HCT116 (cell line): Measurements from ENCODE around the gene CD200. TPM values are rescaled to one million over a fixed set of nuclear protein-coding genes. Genes with fewer than 3 reads are reported as not detected.

Experiments
- ATAC-seq: fragments of 200-7000 bp; cut with Tn5 transposase; 2 replicates; pipeline ENCODE4 v1.9.1; 2020; ENCODE audit warnings: mild to moderate bottlenecking, moderate library complexity
- BruUV-seq: library from RNA; stranded (reverse); fragments of 400-500 nt; replicated peaks from 2 replicates; lab custom pipeline; 2021; lab: Mats Ljungman, UMichigan
- CTCF ChIA-PET: fragments of 300-600 bp; sonication (Branson Sonifier 250); formaldehyde crosslinking; loops from one replicate; lab custom pipeline; 2021; ENCODE audit warnings: antibody characterized with exemption; lab: Charles Lee
- POLR2A ChIA-PET: fragments of 300-600, 350-600 bp; sonication (Branson Sonifier 250); formaldehyde crosslinking; loops from one replicate; lab custom pipeline; 2021; ENCODE audit warnings: antibody characterized with exemption; lab: Charles Lee
- RAD21 ChIA-PET, 2 experiments: fragments of 300-600 bp; sonication (Branson Sonifier 250); formaldehyde crosslinking; loops; one replicate each; lab custom pipeline; 2023; ENCODE audit warnings: low total read pairs in 2 of 2; ENCODE audit not compliant: uncharacterized antibody in 2 of 2, unreplicated experiment in 2 of 2, low non-redundant PET in 1 of 2; lab: Charles Lee
- DNase-seq: peaks from one replicate; pipeline ENCODE4 v3.0.0-alpha.2; 2010; ENCODE audit warnings: low read depth, low spot score
- H2AFZ ChIP-seq: fragments of 200-600 bp; shearing (Covaris generic), sonication (generic); 2 replicates; pipeline ENCODE4 v1.6.1; 2017; ENCODE audit warnings: low read depth, mixed run types, mixed read lengths, antibody characterized with exemption, low read length; ENCODE audit not compliant: poor library complexity, severe bottlenecking
- H3K27ac ChIP-seq: 2 replicates; pipeline ENCODE4 v1.5.1; 2012; ENCODE audit warnings: low read depth, low read length
- H3K27me3 ChIP-seq: fragments of 200-600 bp; sonication (generic); 2 replicates; pipeline ENCODE4 v1.6.1; 2016; ENCODE audit warnings: mixed run types, low read length, mixed read lengths; ENCODE audit not compliant: insufficient read depth
- H3K36me3 ChIP-seq, 2 experiments: fragments of 200-500 bp in 1 of 2; fragments of 200-600 bp in 1 of 2; sonication (Bioruptor generic) in 1 of 2; sonication (generic) in 1 of 2; 2 replicates each; pipeline versions ENCODE4 v1.5.1 to v1.6.1; 2014 to 2016; ENCODE audit warnings: low read length in 2 of 2, inconsistent platforms in 1 of 2, mixed read lengths in 1 of 2, mixed run types in 1 of 2; ENCODE audit not compliant: insufficient read depth in 2 of 2, control insufficient read depth in 1 of 2
- H3K4me1 ChIP-seq, 2 experiments: fragments of 200-600 bp in 1 of 2; sonication (generic) in 1 of 2; 2 replicates each; pipeline versions ENCODE4 v1.5.1 to v1.6.1; 2012 to 2017; ENCODE audit warnings: low read length in 2 of 2, inconsistent platforms in 1 of 2, mild to moderate bottlenecking in 1 of 2, mixed read lengths in 1 of 2, mixed run types in 1 of 2, moderate library complexity in 1 of 2; ENCODE audit not compliant: insufficient read depth in 2 of 2, control insufficient read depth in 1 of 2
- H3K4me2 ChIP-seq: fragments of 200-600 bp; sonication (generic); 2 replicates; pipeline ENCODE4 v1.6.1; 2017; ENCODE audit warnings: mixed run types, low read length, mixed read lengths
- H3K4me3 ChIP-seq, 2 experiments: fragments of 200-600 bp in 1 of 2; sonication (generic) in 1 of 2; replicated peaks in 1 of 2; 2 replicates each; pipeline ENCODE4 v1.5.1; 2011 to 2016; ENCODE audit warnings: low read length in 2 of 2, control low read depth in 1 of 2, low read depth in 1 of 2, mild to moderate bottlenecking in 1 of 2, mixed read lengths in 1 of 2, mixed run types in 1 of 2
- H3K79me2 ChIP-seq: fragments of 200-600 bp; sonication (generic); 2 replicates; pipeline ENCODE4 v1.6.1; 2017; ENCODE audit warnings: mild to moderate bottlenecking, mixed run types, low read length, moderate library complexity, mixed read lengths; ENCODE audit not compliant: insufficient read depth
- H3K9ac ChIP-seq: fragments of 200-600 bp; sonication (generic); 2 replicates; pipeline ENCODE4 v1.6.1; 2016; ENCODE audit warnings: low read length, mixed read lengths
- H3K9me2 ChIP-seq: fragments of 200-600 bp; sonication (generic), shearing (Covaris generic); 2 replicates; pipeline ENCODE4 v1.6.1; 2017; ENCODE audit warnings: mixed run types, mild to moderate bottlenecking, moderate library complexity; ENCODE audit not compliant: insufficient read depth
- H3K9me3 ChIP-seq, 2 experiments: fragments of 200-500 bp in 1 of 2; fragments of 200-600 bp in 1 of 2; sonication (Bioruptor generic) in 1 of 2; sonication (generic) in 1 of 2; 2 replicates each; pipeline ENCODE4 v1.6.1; 2014 to 2017; ENCODE audit warnings: low read length in 2 of 2, mixed read lengths in 2 of 2, inconsistent platforms in 1 of 2, low read depth in 1 of 2, mild to moderate bottlenecking in 1 of 2, mixed run types in 1 of 2, moderate library complexity in 1 of 2; ENCODE audit not compliant: control insufficient read depth in 1 of 2, insufficient read depth in 1 of 2
- H4K20me1 ChIP-seq: fragments of 200-600 bp; sonication (generic), shearing (Covaris generic); 2 replicates; pipeline ENCODE4 v1.6.1; 2017; ENCODE audit warnings: mixed run types, mild to moderate bottlenecking, moderate library complexity; ENCODE audit not compliant: insufficient read depth
- CBX3 ChIP-seq: IDR thresholded peaks from 2 replicates; pipeline ENCODE4 v1.6.1; 2012; ENCODE audit warnings: low read depth
- CEBPB ChIP-seq: IDR thresholded peaks from 2 replicates; pipeline ENCODE4 v1.6.1; 2012; ENCODE audit warnings: low read depth
- EGR1 ChIP-seq: IDR thresholded peaks from 2 replicates; pipeline ENCODE4 v1.6.1; 2012; ENCODE audit warnings: low read depth
- EZH2phosphoT487 ChIP-seq: fragments of 200-600 bp; IDR thresholded peaks from 2 replicates; pipeline ENCODE4 v1.6.1; 2018; ENCODE audit warnings: antibody characterized with exemption, borderline replicate concordance
- FOSL1 ChIP-seq: IDR thresholded peaks from 2 replicates; pipeline ENCODE4 v1.6.1; 2012; ENCODE audit warnings: low read depth
- JUND ChIP-seq: IDR thresholded peaks from 2 replicates; pipeline ENCODE4 v1.6.1; 2012
- MAX ChIP-seq: IDR thresholded peaks from 2 replicates; pipeline ENCODE4 v1.6.1; 2012
- POLR2A ChIP-seq: IDR thresholded peaks from 2 replicates; pipeline ENCODE4 v1.7.0; 2011; ENCODE audit warnings: borderline replicate concordance; ENCODE audit not compliant: insufficient read depth, insufficient read length; ENCODE audit errors: extremely low read depth
- SP1 ChIP-seq: IDR thresholded peaks from 2 replicates; pipeline ENCODE4 v1.6.1; 2012; ENCODE audit warnings: low read depth
- SRF ChIP-seq: IDR thresholded peaks from 2 replicates; pipeline ENCODE4 v1.6.1; 2012; ENCODE audit warnings: low read depth
- TCF7L2 ChIP-seq: IDR thresholded peaks from 2 replicates; pipeline ENCODE4 v1.7.0; 2011; ENCODE audit warnings: borderline replicate concordance, inconsistent platforms; ENCODE audit not compliant: insufficient read depth, insufficient read length; ENCODE audit errors: extremely low read depth
- intact Hi-C: fragments of 100-400 bp; cut with micrococcal nuclease; formaldehyde crosslinking; loops from 2 replicates; pipeline ENCODE4 v1.10.0; 2022
- total RNA-seq: library from RNA; stranded (reverse); gene quantifications from one replicate; pipeline ENCODE4 v1.2.1, GENCODE V29; 2021; ENCODE audit not compliant: unreplicated experiment
- TF ChIP-seq, protein P1 (sequence below): IDR thresholded peaks from 2 replicates; pipeline ENCODE4 v1.6.1; 2012; ENCODE audit warnings: low read depth

Gene CD200
- total RNA-seq, 1 experiment from 2014 or later, result not detected

DNA sequence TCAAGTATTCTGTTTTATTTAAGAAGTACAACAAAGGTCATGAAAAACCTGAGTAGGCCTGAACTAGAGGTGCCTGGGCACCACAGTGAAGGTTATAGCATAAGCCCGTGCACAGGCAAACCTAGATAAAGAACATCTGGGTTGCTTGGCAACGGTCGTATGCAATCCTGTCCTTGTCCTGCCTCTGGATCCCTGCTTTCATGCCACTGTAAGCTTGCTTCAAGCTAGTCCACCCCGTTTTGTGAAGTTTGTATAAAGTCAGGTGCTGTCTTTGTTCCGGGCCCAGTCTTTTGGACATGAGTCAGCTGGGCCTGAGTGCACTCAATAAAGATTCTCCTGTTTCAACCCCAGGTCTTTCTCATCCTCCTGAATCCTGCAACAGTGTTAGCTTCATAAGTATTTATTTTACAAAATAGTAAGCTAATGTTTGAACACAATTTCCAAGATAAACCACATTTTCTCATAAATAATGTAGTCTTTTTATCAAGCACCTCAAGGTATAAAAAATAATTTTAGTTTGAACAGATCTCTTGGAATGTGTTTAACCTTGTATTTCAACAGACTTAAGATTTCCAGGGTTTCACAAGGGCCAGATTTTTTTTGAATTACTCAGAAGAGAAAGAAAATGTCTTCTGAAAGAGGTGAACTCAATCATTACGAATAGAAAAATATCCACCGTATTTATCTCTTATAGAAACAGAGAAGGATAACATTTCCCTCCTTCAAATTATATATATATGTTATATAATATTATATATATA, 24.6 kb upstream of the CD200 start:
- ATAC-seq (no peak), DNase-seq (no peak)
- intact Hi-C loops, result no loop called here
- no peak overlapping the region for H3K4me3 ChIP-seq
- ChIA-PET RAD21 (no interaction called here), CTCF (interaction anchor here (1.1 kb wide), 1 partner anchor 15 kb away, joined by 5 read pairs; the partner anchor contains the start of gene SLC9C1), POLR2A (no interaction called here)
- no TSS peak for BruUV-seq
- H3K27me3 ChIP-seq, result no peaks in the 10 kb centered on the region
- no peaks in the 10 kb centered on the region for H3K9me2 ChIP-seq
- H3K9ac ChIP-seq, result no peak overlapping the region
- no peaks in the 10 kb centered on the region for H3K4me1 ChIP-seq
- H3K79me2 ChIP-seq, result no peaks in the 10 kb centered on the region
- no peaks in the 10 kb centered on the region for H3K36me3 ChIP-seq
- H3K27ac ChIP-seq, result no peak overlapping the region
- H2AFZ ChIP-seq, result no peak overlapping the region
- no peaks in the 10 kb centered on the region for H4K20me1 ChIP-seq
- TF ChIP-seq POLR2A (no peak), EGR1 (no peak), EZH2phosphoT487 (no peak), CEBPB (no peak), FOSL1 (no peak), SP1 (no peak), JUND (no peak), MAX (no peak), SRF (no peak), TCF7L2 (no peak), CBX3 (no peak)
- TF ChIP-seq, protein P1, sequence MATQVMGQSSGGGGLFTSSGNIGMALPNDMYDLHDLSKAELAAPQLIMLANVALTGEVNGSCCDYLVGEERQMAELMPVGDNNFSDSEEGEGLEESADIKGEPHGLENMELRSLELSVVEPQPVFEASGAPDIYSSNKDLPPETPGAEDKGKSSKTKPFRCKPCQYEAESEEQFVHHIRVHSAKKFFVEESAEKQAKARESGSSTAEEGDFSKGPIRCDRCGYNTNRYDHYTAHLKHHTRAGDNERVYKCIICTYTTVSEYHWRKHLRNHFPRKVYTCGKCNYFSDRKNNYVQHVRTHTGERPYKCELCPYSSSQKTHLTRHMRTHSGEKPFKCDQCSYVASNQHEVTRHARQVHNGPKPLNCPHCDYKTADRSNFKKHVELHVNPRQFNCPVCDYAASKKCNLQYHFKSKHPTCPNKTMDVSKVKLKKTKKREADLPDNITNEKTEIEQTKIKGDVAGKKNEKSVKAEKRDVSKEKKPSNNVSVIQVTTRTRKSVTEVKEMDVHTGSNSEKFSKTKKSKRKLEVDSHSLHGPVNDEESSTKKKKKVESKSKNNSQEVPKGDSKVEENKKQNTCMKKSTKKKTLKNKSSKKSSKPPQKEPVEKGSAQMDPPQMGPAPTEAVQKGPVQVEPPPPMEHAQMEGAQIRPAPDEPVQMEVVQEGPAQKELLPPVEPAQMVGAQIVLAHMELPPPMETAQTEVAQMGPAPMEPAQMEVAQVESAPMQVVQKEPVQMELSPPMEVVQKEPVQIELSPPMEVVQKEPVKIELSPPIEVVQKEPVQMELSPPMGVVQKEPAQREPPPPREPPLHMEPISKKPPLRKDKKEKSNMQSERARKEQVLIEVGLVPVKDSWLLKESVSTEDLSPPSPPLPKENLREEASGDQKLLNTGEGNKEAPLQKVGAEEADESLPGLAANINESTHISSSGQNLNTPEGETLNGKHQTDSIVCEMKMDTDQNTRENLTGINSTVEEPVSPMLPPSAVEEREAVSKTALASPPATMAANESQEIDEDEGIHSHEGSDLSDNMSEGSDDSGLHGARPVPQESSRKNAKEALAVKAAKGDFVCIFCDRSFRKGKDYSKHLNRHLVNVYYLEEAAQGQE, result no peak
- H3K9me3 ChIP-seq, result no peaks in the 10 kb centered on the region
- no peak overlapping the region for H3K4me2 ChIP-seq
